Spleen (tissue), 11 donors: Measurements from ENCODE around the gene ZDHHC17. TPM values are rescaled to one million over a fixed set of nuclear protein-coding genes. Genes with fewer than 3 reads are reported as not detected.

ENCODE experiments used
- DNase-seq: peaks from one replicate; pipeline ENCODE4 v3.0.0-alpha.2; 2020
- H3K27ac ChIP-seq, 8 donors: fragments of 200-600 bp; sonication (generic) in 7 of 8; 1 replicate in 4 of 8; 2 replicates in 4 of 8; pipeline versions ENCODE4 v1.5.0 to v1.8.0; 2016 to 2021; ENCODE audit warnings: inconsistent platforms in 4 of 8, mild to moderate bottlenecking in 4 of 8, moderate library complexity in 1 of 8
- H3K27me3 ChIP-seq, 7 donors: fragments of 200-600 bp; sonication (generic) in 6 of 7; replicated peaks in 1 of 7; 1 replicate in 4 of 7; 2 replicates in 3 of 7; pipeline versions ENCODE4 v1.5.0 to v1.8.0; 2016 to 2021; ENCODE audit warnings: inconsistent platforms in 3 of 7, mild to moderate bottlenecking in 1 of 7
- H3K36me3 ChIP-seq, 6 donors: fragments of 200-600 bp; sonication (generic) in 5 of 6; 1 replicate in 4 of 6; 2 replicates in 2 of 6; pipeline versions ENCODE4 v1.5.0 to v1.8.0; 2016 to 2021; ENCODE audit warnings: inconsistent platforms in 2 of 6
- H3K4me1 ChIP-seq, 6 donors: fragments of 200-600 bp; sonication (generic) in 5 of 6; 1 replicate in 3 of 6; 2 replicates in 3 of 6; pipeline versions ENCODE4 v1.5.0 to v1.8.0; 2016 to 2021; ENCODE audit warnings: inconsistent platforms in 3 of 6
- H3K4me3 ChIP-seq, 8 donors: fragments of 200-600 bp; sonication (generic) in 7 of 8; 1 replicate in 4 of 8; 2 replicates in 4 of 8; pipeline versions ENCODE4 v1.5.0 to v1.8.0; 2016 to 2021; ENCODE audit warnings: inconsistent platforms in 4 of 8, mild to moderate bottlenecking in 4 of 8, moderate library complexity in 2 of 8
- H3K9me3 ChIP-seq, 8 donors: fragments of 200-600 bp; sonication (generic) in 7 of 8; 1 replicate in 4 of 8; 2 replicates in 4 of 8; pipeline versions ENCODE4 v1.5.0 to v1.8.0; 2016 to 2021; ENCODE audit warnings: inconsistent platforms in 4 of 8
- CTCF ChIP-seq, 11 experiments: fragments of 200-600 bp in 7 of 11; fragments of 450-650 bp in 4 of 11; sonication (generic) in 4 of 11; IDR thresholded peaks in 8 of 11; conservative IDR thresholded peaks in 3 of 11; 1 replicate in 7 of 11; 2 replicates in 4 of 11; pipeline versions ENCODE4 v1.4.0 to v1.8.0; 2016 to 2021; ENCODE audit warnings: antibody characterized with exemption in 11 of 11, inconsistent platforms in 4 of 11, mild to moderate bottlenecking in 1 of 11
- POLR2A ChIP-seq, 3 donors: fragments of 450-650 bp; IDR thresholded peaks; one replicate each; pipeline ENCODE4 v1.5.1; 2017; ENCODE audit warnings: antibody characterized with exemption in 3 of 3, mild to moderate bottlenecking in 1 of 3
- POLR2AphosphoS5 ChIP-seq, 3 donors: sonication (generic); formaldehyde crosslinking; IDR thresholded peaks; one replicate each; pipeline ENCODE4 v1.5.1; 2017; ENCODE audit warnings: antibody characterized with exemption in 3 of 3
- WGBS, 5 donors: extraction: QIAGEN DNeasy Blood & Tissue Kit in 3 of 5; methylation state at CpG; one replicate each; pipeline versions ENCODE4 v1.1.5 to v1.1.7; 2013 to 2018; 5-methylcytosine and 5-hydroxymethylcytosine counted together
- intact Hi-C: fragments of 100-400 bp; cut with DNase I; formaldehyde crosslinking; loops from one replicate; pipeline ENCODE4 v1.15.0; 2023; ENCODE audit warnings: low total_unique reads
- polyA plus RNA-seq, 3 donors: library from polyadenylated mRNA; stranded (reverse); fragments of 200-250 nt; gene quantifications; one replicate each; pipeline ENCODE4 v1.2.1, GENCODE V29; 2013
- total RNA-seq, 7 donors: library from RNA; depleted of rRNA in 3 of 7; stranded (reverse); fragments of >200 nt in 3 of 7; fragmentation: NEBNext Ultra II Directional in 4 of 7; extraction: Animal tissue kit (Norgen Biotek cat#: 25700) in 4 of 7; gene quantifications; one replicate each; pipeline versions ENCODE4 v1.1.0 to v1.2.1, GENCODE V29; 2016 to 2021
- donor health status: healthy with polysubstance abuse.
- donor health status: DM: no; HTN: no; CAD: no; lungs with moderate emphysema.
- donor health status: DM: no; HTN: no; CAD: no.
- donor health status: Bipolar disorder and iron deficiency.
- donor health status: healthy.
- donor health status: DM: no; HTN: no; CAD: no.
- donor health status: DM: yes; HTN: yes; CAD: no.

ZDHHC17 gene
- total and polyA plus RNA-seq, 10 donors, result 10.1 to 69.4 (median 45.8) TPM

DNA sequence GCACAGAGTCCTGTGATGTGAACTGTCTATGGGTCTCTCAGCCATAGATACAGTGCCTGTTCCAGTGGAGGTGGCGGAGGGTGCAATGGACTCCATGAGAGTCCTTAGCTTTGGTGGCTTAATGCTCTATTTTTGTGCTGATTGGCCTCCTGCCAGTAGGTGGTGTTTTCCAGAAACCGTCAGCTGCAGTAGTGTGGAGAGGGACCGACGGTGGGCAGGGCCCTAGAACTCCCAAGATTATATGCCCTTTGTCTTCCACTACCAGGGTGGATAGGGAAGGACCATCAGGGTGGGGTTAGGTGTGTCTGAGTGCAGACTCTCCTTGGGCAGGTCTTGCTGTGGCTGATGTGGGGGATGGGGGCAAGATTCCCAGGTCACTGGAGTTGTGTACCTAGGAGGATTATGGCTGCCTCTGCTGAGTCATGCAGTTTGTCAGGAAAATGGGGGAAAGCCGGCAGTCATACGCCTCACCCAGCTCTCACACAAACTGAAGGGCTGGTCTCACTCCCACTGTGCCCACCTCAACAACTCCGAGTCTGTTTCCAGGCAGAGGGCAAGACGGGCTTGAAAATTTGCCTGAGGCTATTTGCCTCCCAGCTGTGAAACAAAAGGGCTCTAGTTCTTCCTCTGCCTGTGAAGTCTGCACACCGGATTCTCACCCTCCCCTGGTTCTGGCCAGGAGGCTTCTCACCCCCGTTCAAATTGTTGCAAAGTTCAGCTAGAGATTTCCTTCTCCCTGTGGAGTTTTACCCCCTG is 24.9 kb upstream of the ZDHHC17 start:
- intact Hi-C loops, result no loop called here
- no peak overlapping the region for H3K27ac ChIP-seq
- H3K9me3 ChIP-seq, result peaks cover 0 to 26% (median 18%) of the 10 kb centered on the region in 8 donors
- H3K36me3 ChIP-seq, result no peaks in the 10 kb centered on the region
- TF ChIP-seq CTCF (IDR thresholded peaks at IDR 0.05 in 8 of 11, conservative IDR thresholded peaks at IDR 0.05 in 3 of 11), result no peak
- TF ChIP-seq POLR2AphosphoS5 (IDR thresholded peaks at IDR 0.05), result no peak
- no peak for TF ChIP-seq POLR2A (IDR thresholded peaks at IDR 0.05)
- no peak overlapping the region for H3K4me3 ChIP-seq
- no peak for DNase-seq
- no peaks in the 10 kb centered on the region for H3K27me3 ChIP-seq
- WGBS, 5 donors, result 87 to 94% (median 90%) methylated on average over 9 to 10 of the region's 10 CpGs
- H3K4me1 ChIP-seq, result peaks cover 0 to 6% (median 0%) of the 10 kb centered on the region in 6 donors

DNA sequence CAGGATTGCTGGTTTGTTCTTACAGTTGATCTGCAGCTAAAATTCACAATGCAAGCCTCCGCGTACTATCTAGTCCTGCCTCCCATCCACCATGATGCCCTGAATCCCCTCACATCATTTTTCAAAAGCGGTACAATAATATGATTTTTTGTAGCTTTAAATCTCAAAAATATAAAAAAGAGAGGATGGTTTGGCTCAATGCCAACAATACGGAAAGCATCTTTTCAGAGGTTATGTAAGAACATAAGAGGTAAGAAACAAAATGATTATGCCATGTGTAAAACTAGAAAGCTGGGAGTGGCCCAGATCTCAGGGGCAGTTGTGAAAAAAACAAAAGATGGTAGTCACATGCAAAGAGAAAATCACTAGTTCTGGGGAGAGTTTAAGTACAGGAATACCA is 24.0 kb upstream of the ZDHHC17 start:
- Histone ChIP-seq H3K27ac (no peak overlapping the region), H3K36me3 (no peaks in the 10 kb centered on the region), H3K4me1 (peaks cover 0 to 6% (median 0%) of the 10 kb centered on the region in 6 donors), H3K4me3 (no peak overlapping the region), H3K27me3 (no peaks in the 10 kb centered on the region), H3K9me3 (peaks cover 0 to 26% (median 18%) of the 10 kb centered on the region in 8 donors)
- no peak for TF ChIP-seq CTCF (IDR thresholded peaks at IDR 0.05 in 8 of 11, conservative IDR thresholded peaks at IDR 0.05 in 3 of 11)
- no peak for TF ChIP-seq POLR2AphosphoS5 (IDR thresholded peaks at IDR 0.05)
- TF ChIP-seq POLR2A (IDR thresholded peaks at IDR 0.05), result no peak
- WGBS, 5 donors, result 54 to 72% (median 61%) methylated on average over 4 of the region's 4 CpGs
- intact Hi-C loops, result no loop called here
- no peak for DNase-seq

- Histone ChIP-seq H3K4me3 (no peak overlapping the region), H3K27ac (no peak overlapping the region), H3K4me1 (peaks cover 0 to 6% (median 0%) of the 10 kb centered on the region in 6 donors), H3K27me3 (no peaks in the 10 kb centered on the region), H3K36me3 (no peaks in the 10 kb centered on the region), H3K9me3 (peaks cover 0 to 26% (median 18%) of the 10 kb centered on the region in 8 donors)
- WGBS, 5 donors, result 96 to 98% (median 97%) methylated on average over 8 of the region's 8 CpGs
- intact Hi-C loops, result no loop called here
- TF ChIP-seq POLR2AphosphoS5 (IDR thresholded peaks at IDR 0.05) (no peak), CTCF (IDR thresholded peaks at IDR 0.05 in 8 of 11, conservative IDR thresholded peaks at IDR 0.05 in 3 of 11) (no peak), POLR2A (IDR thresholded peaks at IDR 0.05) (no peak)
- no peak for DNase-seq
Measured at GRCh38 chr12:76740501-76740900, 23.4 kb upstream of the ZDHHC17 start.

DNA sequence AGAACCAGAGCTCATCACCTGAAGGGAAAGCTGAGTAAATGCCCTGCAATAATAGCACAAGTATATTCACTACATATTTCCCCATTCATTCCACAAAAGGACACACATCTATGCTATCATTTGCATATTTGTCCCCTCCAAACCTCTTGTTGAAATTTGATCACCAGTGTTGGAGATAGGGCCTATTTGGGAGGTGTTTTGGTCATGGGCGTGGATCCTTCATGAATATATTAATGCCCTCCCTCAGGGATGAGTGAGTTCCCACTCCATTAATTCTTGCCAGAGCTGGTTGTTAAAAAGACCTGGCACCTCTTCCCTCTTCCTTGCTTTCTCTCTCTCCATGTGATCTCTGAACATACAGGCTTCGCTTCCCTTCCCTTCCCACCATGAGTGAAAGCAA is 18.6 kb upstream of the ZDHHC17 start:
- peak overlapping the region in 1 of 8 donors; percentile 81 for H3K27ac ChIP-seq
- no peak overlapping the region for H3K4me3 ChIP-seq
- H3K4me1 ChIP-seq, result peaks cover 0 to 6% (median 0%) of the 10 kb centered on the region in 6 donors
- DNase-seq, result no peak
- 91 to 97% (median 92%) methylated on average over 2 of the region's 2 CpGs for WGBS, 5 donors
- no peak for TF ChIP-seq CTCF (IDR thresholded peaks at IDR 0.05 in 8 of 11, conservative IDR thresholded peaks at IDR 0.05 in 3 of 11)
- TF ChIP-seq POLR2AphosphoS5 (IDR thresholded peaks at IDR 0.05), result no peak
- no peak for TF ChIP-seq POLR2A (IDR thresholded peaks at IDR 0.05)
- no peaks in the 10 kb centered on the region for H3K36me3 ChIP-seq
- no peaks in the 10 kb centered on the region for H3K9me3 ChIP-seq
- H3K27me3 ChIP-seq, result no peaks in the 10 kb centered on the region
- intact Hi-C loops, result no loop called here
